LNCaP clone FGC (cell line): ENCODE results near the gene LRRC3B.
A peak's percentile ranks its signal among the peaks of the same experiment; 100 is the strongest.
"Not testable (repeated sequence)": the region's sequence is repeated elsewhere in the genome, so short reads cannot be mapped to it uniquely, and the experiment has no call there.

ENCODE experiments used
- DNase-seq: peaks from one replicate; pipeline ENCODE4 v3.0.0-alpha.2; 2011; ENCODE audit warnings: low read depth
- H3K4me3 ChIP-seq: 2 replicates; pipeline ENCODE4 v1.5.1; 2011; ENCODE audit warnings: mild to moderate bottlenecking, low read depth, low read length, control low read depth
- CTCF ChIP-seq: IDR thresholded peaks from 2 replicates; pipeline ENCODE4 v1.5.1; 2012; ENCODE audit warnings: mild to moderate bottlenecking; ENCODE audit not compliant: control insufficient read depth, insufficient read depth; ENCODE audit errors: extremely low read depth

The LRRC3B gene

DNA sequence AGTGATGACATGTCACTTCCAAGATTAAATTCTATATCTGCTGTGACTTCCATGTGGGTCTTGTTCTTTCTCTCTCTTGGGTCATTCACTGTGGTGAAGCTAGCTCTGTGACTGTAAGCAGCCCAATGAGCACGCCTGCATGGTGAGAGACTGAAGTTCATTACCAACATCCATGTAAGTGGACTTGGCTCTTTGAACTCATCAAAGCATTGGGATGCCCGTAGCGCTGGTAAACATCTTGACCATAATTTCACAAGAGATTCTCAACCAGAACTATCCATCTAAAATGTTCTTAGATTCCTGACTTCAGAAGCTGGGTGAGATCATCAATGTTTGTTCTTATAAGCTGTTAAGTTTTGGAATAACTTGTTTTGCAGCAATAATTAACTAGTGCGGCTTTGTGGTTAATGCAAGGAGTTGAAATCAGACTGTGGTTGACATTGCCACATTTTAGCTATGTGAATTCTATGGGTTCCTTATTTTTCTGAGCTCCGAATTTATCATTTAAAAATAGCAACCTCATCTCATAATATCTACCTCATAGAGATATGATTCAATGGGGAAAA, 31.6 kb upstream of the LRRC3B start:
- DNase-seq, result peak; percentile 6
- TF ChIP-seq CTCF, result no peak
- no peak overlapping the region for H3K4me3 ChIP-seq

DNA sequence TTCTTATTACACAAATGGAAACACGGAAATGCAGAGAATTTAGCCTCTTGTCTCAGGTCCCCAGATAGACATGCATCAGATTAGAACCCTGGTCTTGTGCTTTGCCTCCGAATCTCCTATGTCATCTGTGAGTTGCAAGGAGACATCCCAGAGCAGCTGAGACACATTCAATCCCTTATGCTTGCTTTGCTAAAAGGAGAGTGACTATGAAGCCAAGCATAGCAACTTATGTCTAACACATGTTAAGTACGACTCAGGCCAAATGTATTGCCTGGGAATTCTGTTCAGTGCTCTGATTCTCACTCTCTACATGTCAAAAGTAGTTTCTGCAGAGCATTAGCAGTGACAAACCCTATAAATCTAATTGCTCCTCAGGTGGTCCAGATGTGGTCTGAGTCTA, 30.6 kb upstream of the LRRC3B start:
- no peak for TF ChIP-seq CTCF
- DNase-seq, result no peak

GRCh38 chr3:26592451-26592850, 30.1 kb upstream of the LRRC3B start:
- no peak for DNase-seq
- H3K4me3 ChIP-seq, result no peak overlapping the region
- no peak for TF ChIP-seq CTCF

More for the DNA sequence above, 30.6 kb upstream of the LRRC3B start:
- H3K4me3 ChIP-seq, result no peak overlapping the region

- no peak overlapping the region for H3K4me3 ChIP-seq
- DNase-seq, result no peak
- TF ChIP-seq CTCF, result no peak
Observed at GRCh38 chr3:26596335-26596734, 26.2 kb upstream of the LRRC3B start.

- not testable (repeated sequence) for DNase-seq, H3K4me3 ChIP-seq
Observed at GRCh38 chr3:26603311-26603710, 19.3 kb upstream of the LRRC3B start.

- H3K4me3 ChIP-seq, DNase-seq: not testable (repeated sequence)
Observed at GRCh38 chr3:26603771-26604170, 18.8 kb upstream of the LRRC3B start.

GRCh38 chr3:26614006-26614685, 8.4 kb upstream of the LRRC3B start:
- TF ChIP-seq CTCF, result no peak
- H3K4me3 ChIP-seq, result no peak overlapping the region
- DNase-seq, result no peak

GRCh38 chr3:26621176-26621575, 1.4 kb upstream of the LRRC3B start:
- TF ChIP-seq CTCF, result no peak
- H3K4me3 ChIP-seq, result no peak overlapping the region
- no peak for DNase-seq
